HepG2 (cell line): Measurements from ENCODE around the gene LRRC51. TPM values are rescaled to one million over a fixed set of nuclear protein-coding genes. Genes with fewer than 3 reads are reported as not detected.
A peak's percentile ranks its signal among the peaks of the same experiment; 100 is the strongest.

ENCODE experiments used
- CSRNP2 ChIP-seq: sonication (generic); formaldehyde crosslinking; conservative IDR thresholded peaks from 2 replicates; pipeline ENCODE4 v1.8.0; 2022; ENCODE audit warnings: low read depth, missing genetic modification reagents
- MTA1 ChIP-seq: sonication (generic); formaldehyde crosslinking; IDR thresholded peaks from 2 replicates; pipeline ENCODE4 v1.4.0; 2020; ENCODE audit warnings: missing genetic modification reagents, mild to moderate bottlenecking, borderline replicate concordance
- RERE ChIP-seq: IDR thresholded peaks from 2 replicates; pipeline ENCODE4 v1.6.1; 2016; ENCODE audit warnings: low read depth, missing genetic modification reagents, missing compliant biosample characterization
- SALL2 ChIP-seq: sonication (generic); formaldehyde crosslinking; IDR thresholded peaks from 2 replicates; pipeline ENCODE4 v1.8.1; 2023; ENCODE audit warnings: mild to moderate bottlenecking, missing genetic modification reagents, inconsistent platforms
- SP4 ChIP-seq: sonication (generic); formaldehyde crosslinking; IDR thresholded peaks from 2 replicates; pipeline ENCODE4 v1.8.1; 2023; ENCODE audit warnings: mild to moderate bottlenecking, missing genetic modification reagents
- ZNF589 ChIP-seq: sonication (generic); formaldehyde crosslinking; conservative IDR thresholded peaks from 2 replicates; pipeline ENCODE4 v1.8.0; 2022; ENCODE audit warnings: mild to moderate bottlenecking, moderate library complexity, missing genetic modification reagents
- ZNF614 ChIP-seq: IDR thresholded peaks from 2 replicates; pipeline ENCODE4 v1.6.1; 2018; ENCODE audit warnings: missing biosample characterization, missing genetic modification reagents, inconsistent platforms, borderline replicate concordance
- polyA plus RNA-seq, 8 experiments: library from polyadenylated mRNA; depleted of rRNA in 3 of 8; stranded (reverse) in 7 of 8; unstranded in 1 of 8; fragments of >200 nt; fragmentation: Illumina TruSeq in 4 of 8; extraction: Trizol in 4 of 8; gene quantifications; 2 replicates each; pipeline versions ENCODE4 v1.2.1 to v1.2.3, GENCODE V29; 2011 to 2016; ENCODE audit warnings: low read depth in 4 of 8, missing spikeins in 1 of 8, mixed read lengths in 1 of 8; ENCODE audit not compliant: insufficient read depth in 1 of 8
- total RNA-seq, 5 experiments: library from RNA; depleted of rRNA; stranded (reverse); fragments of >200 nt; fragmentation: Illumina TruSeq; extraction: Trizol; gene quantifications; 2 replicates each; pipeline ENCODE4 v1.2.3, GENCODE V29; 2016; ENCODE audit warnings: low read depth in 1 of 5
- TF ChIP-seq, protein P1 (sequence below): sonication (generic); formaldehyde crosslinking; IDR thresholded peaks from 2 replicates; pipeline ENCODE4 v1.5.0; 2020; ENCODE audit warnings: mild to moderate bottlenecking, missing genetic modification reagents, borderline replicate concordance
- TF ChIP-seq, protein P2 (sequence below): sonication (generic); formaldehyde crosslinking; IDR thresholded peaks from 2 replicates; pipeline ENCODE4 v1.4.0; 2020; ENCODE audit warnings: mild to moderate bottlenecking, missing genetic modification reagents, borderline replicate concordance

The LRRC51 gene
- total and polyA plus RNA-seq, 2 of the 13 experiments (the other 11 are each of a cell fraction or from before 2014, with no cell fraction given), result 5.3 to 6.0 TPM

DNA sequence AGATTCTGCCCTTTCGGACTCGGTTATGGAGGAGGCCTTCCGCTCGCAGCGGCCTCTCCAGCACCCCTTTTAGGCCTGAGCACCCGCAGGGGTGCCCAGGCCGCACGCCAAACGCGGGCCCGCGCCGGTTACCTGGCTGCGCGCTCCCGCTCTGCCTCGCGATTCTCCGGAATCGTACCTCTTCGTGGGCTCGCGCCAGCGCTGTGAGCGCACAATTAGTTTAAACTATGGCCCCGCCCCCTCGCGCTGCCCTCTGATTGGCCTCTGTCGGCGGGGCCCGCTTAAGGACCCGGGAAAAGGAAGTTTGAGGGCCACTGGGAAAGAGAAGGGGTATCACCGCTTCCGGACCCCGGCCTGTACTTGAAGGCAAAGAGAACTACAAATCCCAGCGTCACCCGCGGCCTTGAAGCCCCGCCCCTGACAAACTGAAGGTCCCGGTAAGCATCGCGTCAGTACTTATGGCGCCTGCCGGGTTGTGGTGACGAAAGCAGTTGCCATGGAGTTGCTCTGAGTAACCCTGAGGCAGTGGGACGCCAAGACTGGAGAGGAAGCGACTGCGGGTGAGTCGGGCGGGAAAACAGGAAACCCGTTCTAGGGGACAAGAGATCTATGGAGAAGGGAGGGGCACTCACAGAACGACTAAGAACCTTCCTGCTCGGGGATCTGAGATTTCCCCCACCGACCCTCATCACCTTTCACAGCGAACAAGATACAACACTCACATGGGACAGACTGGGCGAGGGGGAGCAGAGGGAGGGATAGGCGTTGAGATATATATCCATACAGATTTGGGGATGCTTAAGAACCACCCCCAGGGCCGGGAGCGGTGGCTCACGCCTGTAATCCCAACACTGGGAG is at the start of gene LRRC51, which contains the start of gene NUMA1 (continued):
- TF ChIP-seq, protein P1, sequence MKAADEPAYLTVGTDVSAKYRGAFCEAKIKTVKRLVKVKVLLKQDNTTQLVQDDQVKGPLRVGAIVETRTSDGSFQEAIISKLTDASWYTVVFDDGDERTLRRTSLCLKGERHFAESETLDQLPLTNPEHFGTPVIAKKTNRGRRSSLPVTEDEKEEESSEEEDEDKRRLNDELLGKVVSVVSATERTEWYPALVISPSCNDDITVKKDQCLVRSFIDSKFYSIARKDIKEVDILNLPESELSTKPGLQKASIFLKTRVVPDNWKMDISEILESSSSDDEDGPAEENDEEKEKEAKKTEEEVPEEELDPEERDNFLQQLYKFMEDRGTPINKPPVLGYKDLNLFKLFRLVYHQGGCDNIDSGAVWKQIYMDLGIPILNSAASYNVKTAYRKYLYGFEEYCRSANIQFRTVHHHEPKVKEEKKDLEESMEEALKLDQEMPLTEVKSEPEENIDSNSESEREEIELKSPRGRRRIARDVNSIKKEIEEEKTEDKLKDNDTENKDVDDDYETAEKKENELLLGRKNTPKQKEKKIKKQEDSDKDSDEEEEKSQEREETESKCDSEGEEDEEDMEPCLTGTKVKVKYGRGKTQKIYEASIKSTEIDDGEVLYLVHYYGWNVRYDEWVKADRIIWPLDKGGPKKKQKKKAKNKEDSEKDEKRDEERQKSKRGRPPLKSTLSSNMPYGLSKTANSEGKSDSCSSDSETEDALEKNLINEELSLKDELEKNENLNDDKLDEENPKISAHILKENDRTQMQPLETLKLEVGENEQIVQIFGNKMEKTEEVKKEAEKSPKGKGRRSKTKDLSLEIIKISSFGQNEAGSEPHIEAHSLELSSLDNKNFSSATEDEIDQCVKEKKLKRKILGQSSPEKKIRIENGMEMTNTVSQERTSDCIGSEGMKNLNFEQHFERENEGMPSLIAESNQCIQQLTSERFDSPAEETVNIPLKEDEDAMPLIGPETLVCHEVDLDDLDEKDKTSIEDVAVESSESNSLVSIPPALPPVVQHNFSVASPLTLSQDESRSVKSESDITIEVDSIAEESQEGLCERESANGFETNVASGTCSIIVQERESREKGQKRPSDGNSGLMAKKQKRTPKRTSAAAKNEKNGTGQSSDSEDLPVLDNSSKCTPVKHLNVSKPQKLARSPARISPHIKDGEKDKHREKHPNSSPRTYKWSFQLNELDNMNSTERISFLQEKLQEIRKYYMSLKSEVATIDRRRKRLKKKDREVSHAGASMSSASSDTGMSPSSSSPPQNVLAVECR, result peak; percentile 86
- TF ChIP-seq SALL2 (peak; percentile 46; the same call in 1 of the 2 replicates), SP4 (CRISPR knock-in tag) (peak; percentile 90), MTA1 (CRISPR knock-in tag) (no peak), ZNF614 (CRISPR knock-in tag) (peak; percentile 57; the same call in 1 of the 2 replicates), ZNF589 (CRISPR knock-in tag) (no peak), RERE (CRISPR knock-in tag) (no peak), CSRNP2 (CRISPR knock-in tag) (no peak)
- TF ChIP-seq, protein P2, sequence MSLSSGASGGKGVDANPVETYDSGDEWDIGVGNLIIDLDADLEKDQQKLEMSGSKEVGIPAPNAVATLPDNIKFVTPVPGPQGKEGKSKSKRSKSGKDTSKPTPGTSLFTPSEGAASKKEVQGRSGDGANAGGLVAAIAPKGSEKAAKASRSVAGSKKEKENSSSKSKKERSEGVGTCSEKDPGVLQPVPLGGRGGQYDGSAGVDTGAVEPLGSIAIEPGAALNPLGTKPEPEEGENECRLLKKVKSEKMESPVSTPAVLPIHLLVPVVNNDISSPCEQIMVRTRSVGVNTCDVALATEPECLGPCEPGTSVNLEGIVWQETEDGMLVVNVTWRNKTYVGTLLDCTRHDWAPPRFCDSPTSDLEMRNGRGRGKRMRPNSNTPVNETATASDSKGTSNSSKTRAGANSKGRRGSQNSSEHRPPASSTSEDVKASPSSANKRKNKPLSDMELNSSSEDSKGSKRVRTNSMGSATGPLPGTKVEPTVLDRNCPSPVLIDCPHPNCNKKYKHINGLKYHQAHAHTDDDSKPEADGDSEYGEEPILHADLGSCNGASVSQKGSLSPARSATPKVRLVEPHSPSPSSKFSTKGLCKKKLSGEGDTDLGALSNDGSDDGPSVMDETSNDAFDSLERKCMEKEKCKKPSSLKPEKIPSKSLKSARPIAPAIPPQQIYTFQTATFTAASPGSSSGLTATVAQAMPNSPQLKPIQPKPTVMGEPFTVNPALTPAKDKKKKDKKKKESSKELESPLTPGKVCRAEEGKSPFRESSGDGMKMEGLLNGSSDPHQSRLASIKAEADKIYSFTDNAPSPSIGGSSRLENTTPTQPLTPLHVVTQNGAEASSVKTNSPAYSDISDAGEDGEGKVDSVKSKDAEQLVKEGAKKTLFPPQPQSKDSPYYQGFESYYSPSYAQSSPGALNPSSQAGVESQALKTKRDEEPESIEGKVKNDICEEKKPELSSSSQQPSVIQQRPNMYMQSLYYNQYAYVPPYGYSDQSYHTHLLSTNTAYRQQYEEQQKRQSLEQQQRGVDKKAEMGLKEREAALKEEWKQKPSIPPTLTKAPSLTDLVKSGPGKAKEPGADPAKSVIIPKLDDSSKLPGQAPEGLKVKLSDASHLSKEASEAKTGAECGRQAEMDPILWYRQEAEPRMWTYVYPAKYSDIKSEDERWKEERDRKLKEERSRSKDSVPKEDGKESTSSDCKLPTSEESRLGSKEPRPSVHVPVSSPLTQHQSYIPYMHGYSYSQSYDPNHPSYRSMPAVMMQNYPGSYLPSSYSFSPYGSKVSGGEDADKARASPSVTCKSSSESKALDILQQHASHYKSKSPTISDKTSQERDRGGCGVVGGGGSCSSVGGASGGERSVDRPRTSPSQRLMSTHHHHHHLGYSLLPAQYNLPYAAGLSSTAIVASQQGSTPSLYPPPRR (CRISPR knock-in tag), result no peak
